IgD-negative memory B cell (primary cell): ENCODE measurements around the gene AMN. TPM values are rescaled to one million over a fixed set of nuclear protein-coding genes. Genes with fewer than 3 reads are reported as not detected.

Experiments
- polyA plus RNA-seq: library from polyadenylated mRNA; unstranded; fragments of 300-500 nt; fragmentation: Illumina TruSeq; gene quantifications from one replicate; pipeline ENCODE4 v1.2.3, GENCODE V29; 2021

AMN gene
- polyA plus RNA-seq, 1 donor from 2014 or later: 15.0 TPM

Other genes starting within 250 kb of the AMN start
- gene TRAF3, start 145.2 kb upstream of the AMN start, polyA plus RNA-seq: 35.3 TPM
- 1.2 TPM for gene CDC42BPB, start 134.9 kb downstream of the AMN start, polyA plus RNA-seq
- not detected for gene LBHD2, start 161.5 kb downstream of the AMN start, polyA plus RNA-seq
- gene EXOC3L4, start 172.1 kb downstream of the AMN start, polyA plus RNA-seq: not detected
- gene TNFAIP2, start 200.8 kb downstream of the AMN start, polyA plus RNA-seq: not detected